Ovary (tissue), 3 donors: Measurements from ENCODE around the gene THADA.

Experiments used
- CTCF ChIP-seq, 3 donors: fragments of 450-650 bp in 2 of 3; fragments of 200-600 bp in 1 of 3; IDR thresholded peaks; one replicate each; pipeline versions ENCODE4 v1.5.1 to v1.8.0; 2016 to 2022; ENCODE audit warnings: antibody characterized with exemption in 3 of 3, mild to moderate bottlenecking in 1 of 3
- EP300 ChIP-seq: sonication (generic); formaldehyde crosslinking; IDR thresholded peaks from one replicate; pipeline ENCODE4 v1.6.1; 2017; ENCODE audit warnings: antibody characterized with exemption
- POLR2A ChIP-seq: fragments of 450-650 bp; IDR thresholded peaks from one replicate; pipeline ENCODE4 v1.6.1; 2017; ENCODE audit warnings: antibody characterized with exemption, mild to moderate bottlenecking, moderate library complexity
- donor health status: DM: no; HTN: no; CAD: no.

DNA sequence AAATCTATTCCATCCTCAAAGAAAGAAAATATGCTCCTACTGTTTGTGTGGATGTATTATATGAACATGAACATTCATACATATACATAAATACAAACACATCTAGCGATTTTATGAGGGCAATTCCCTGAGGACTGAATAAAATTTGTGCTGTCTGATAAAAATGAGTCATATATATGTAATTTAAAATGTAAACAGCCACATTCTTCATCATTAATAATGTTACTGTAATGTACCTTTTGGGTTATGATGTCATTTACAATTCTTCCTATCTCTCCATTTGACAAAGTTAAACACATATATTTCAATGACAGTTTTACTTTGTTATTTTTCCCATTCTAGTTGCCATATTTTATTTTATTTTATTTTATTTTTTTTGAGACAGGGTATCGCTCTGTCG is 278.2 kb downstream of the THADA start:
- no peak for TF ChIP-seq POLR2A
- TF ChIP-seq CTCF (IDR thresholded peaks at IDR 0.05): no peak
- TF ChIP-seq EP300: no peak
